ENCODE results near the gene JAKMIP2.

Gene JAKMIP2

DNA sequence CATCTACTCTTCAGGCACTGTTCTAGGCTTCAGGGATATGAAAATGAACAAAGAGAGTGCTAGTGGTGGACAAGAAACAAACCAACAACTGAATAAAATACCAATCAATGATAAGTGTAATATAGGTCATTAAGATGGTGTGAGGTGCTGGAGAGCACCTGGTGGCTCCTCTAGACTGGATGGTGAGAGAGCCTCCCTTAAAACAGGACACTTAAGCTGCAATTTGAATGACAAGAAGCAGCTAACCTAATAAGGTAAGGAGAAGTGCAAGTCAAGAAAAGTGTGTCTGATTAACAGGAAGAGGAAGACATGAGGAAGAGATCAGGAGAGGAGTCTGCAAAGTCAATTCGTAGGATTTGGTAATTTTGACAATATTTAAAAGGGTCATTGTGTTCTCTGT, 23.1 kb downstream of the JAKMIP2 start:
- DNase-seq (ENCODE audit: low read depth in 2 of 2), result no peak
- TF ChIP-seq, protein P1, sequence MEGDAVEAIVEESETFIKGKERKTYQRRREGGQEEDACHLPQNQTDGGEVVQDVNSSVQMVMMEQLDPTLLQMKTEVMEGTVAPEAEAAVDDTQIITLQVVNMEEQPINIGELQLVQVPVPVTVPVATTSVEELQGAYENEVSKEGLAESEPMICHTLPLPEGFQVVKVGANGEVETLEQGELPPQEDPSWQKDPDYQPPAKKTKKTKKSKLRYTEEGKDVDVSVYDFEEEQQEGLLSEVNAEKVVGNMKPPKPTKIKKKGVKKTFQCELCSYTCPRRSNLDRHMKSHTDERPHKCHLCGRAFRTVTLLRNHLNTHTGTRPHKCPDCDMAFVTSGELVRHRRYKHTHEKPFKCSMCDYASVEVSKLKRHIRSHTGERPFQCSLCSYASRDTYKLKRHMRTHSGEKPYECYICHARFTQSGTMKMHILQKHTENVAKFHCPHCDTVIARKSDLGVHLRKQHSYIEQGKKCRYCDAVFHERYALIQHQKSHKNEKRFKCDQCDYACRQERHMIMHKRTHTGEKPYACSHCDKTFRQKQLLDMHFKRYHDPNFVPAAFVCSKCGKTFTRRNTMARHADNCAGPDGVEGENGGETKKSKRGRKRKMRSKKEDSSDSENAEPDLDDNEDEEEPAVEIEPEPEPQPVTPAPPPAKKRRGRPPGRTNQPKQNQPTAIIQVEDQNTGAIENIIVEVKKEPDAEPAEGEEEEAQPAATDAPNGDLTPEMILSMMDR (IDR thresholded peaks at IDR 0.05; ENCODE audit: low read depth, low read length), result no peak
- H3K4me3 ChIP-seq (replicated peaks in 1 of 2; ENCODE audit: low read depth in 2 of 2, low read length in 2 of 2), result no peak overlapping the region

DNA sequence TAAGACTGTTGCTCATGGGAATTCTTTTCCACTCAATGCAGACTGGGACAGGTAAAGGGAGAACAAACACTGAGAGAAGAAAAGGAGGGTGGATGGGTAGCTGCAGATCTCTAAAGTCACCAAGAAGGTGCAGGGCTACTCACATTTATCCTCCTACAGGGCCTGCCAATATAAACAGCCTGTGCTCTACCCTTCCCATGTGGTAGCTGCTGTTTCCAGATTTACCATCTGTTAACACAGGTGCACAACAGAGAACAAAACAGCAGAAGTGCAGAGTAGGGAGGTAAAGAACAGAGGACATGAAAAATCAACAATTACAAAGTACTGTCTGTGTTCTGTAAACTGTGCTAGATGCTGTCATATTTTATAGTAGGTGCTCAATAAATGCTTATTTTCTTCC, 26.0 kb downstream of the JAKMIP2 start:
- no peak overlapping the region for H3K4me3 ChIP-seq (replicated peaks in 1 of 2; ENCODE audit: low read depth in 2 of 2, low read length in 2 of 2)
- TF ChIP-seq, protein P1 (IDR thresholded peaks at IDR 0.05; ENCODE audit: low read depth, low read length), result no peak
- DNase-seq (ENCODE audit: low read depth in 2 of 2), result no peak

DNA sequence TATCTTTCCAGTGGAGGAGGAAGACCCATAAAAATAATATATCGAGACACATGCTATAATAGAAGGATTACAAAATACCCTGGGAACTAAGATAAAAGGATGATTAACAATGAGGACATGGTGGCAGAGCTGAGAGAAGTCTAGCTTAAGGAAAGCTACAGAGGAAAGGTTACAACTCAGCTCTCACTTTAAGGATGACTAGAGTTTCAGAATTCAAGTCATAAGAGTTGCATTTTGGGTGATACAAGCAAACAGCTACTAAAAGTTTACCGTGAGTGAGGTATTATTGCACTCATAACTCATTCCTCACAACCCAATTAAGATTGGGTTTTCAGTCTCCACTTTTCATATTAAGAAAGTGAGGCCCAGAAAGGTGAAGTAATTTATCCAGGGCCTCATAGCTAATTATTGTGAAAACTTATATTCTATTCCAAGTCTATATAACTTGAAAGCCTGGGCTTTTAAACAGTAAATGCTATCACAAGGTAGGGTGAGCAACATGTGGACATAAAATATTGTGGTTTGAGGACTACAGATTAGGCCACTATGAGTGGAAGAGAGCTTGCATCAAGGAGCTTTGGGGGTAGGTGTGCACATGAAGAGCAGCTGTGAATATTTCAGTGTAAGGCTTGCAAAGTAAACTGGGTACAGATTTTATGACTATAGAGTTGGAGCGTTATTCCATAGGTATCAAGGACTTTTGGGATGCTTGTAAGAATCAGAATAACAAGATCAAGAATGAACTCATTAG, 28.0 kb downstream of the JAKMIP2 start:
- TF ChIP-seq, protein P1 (IDR thresholded peaks at IDR 0.05; ENCODE audit: low read depth, low read length), result no peak
- no peak for DNase-seq (ENCODE audit: low read depth in 2 of 2)
- H3K4me3 ChIP-seq (replicated peaks in 1 of 2; ENCODE audit: low read depth in 2 of 2, low read length in 2 of 2), result no peak overlapping the region

DNA sequence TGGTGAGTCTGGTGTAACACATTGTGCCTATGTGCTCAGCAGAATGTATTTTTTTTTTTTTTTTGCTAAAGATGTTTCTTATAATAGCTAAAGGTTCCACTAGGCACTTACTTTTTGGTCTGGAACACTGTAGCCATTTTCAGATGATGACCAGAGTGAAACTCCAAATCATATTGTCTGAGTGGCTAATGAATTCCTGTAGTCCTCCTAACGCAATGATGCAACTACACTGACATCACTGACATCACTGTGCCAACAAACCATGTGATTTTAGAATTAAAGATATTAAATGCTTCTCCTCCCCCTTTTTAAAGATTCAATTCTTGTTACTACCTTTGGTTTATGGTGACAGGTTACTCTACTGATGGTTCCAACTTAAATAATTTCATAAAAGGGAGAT, 28.8 kb downstream of the JAKMIP2 start:
- H3K4me3 ChIP-seq (replicated peaks in 1 of 2; ENCODE audit: low read depth in 2 of 2, low read length in 2 of 2), result no peak overlapping the region
- TF ChIP-seq, protein P1 (IDR thresholded peaks at IDR 0.05; ENCODE audit: low read depth, low read length), result no peak
- no peak for DNase-seq (ENCODE audit: low read depth in 2 of 2)

DNA sequence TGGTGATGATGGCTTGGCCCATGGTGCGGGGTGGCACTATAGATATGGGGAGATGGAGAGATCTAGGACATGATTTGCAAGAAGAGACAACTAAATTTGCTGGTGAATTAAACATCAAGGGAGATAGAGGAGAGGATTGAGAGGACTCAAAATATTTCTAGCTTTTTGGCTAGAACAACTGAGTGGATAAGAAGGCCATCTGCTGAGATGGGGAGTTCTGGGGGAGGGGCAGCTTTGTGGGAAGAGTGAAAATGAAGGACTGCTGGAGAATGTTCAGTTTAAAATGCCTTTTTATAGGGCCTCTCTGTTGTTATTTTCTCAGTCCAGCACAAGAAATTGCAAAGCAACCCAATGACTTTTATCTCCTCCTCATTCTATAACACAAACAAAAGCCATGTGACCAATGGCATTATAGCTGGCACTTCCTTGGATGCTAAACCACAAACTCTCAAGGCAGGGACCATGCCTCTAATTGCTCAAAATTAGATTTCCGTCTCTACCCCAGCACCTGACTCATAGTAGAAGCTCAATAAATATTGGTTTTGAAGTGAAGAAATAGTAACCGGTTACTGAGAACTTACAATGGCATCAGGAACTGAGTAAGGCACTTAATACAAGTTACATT, 29.8 kb downstream of the JAKMIP2 start:
- TF ChIP-seq, protein P1 (IDR thresholded peaks at IDR 0.05; ENCODE audit: low read depth, low read length), result no peak
- no peak overlapping the region for H3K4me3 ChIP-seq (replicated peaks in 1 of 2; ENCODE audit: low read depth in 2 of 2, low read length in 2 of 2)
- DNase-seq (ENCODE audit: low read depth in 2 of 2), result no peak

DNA sequence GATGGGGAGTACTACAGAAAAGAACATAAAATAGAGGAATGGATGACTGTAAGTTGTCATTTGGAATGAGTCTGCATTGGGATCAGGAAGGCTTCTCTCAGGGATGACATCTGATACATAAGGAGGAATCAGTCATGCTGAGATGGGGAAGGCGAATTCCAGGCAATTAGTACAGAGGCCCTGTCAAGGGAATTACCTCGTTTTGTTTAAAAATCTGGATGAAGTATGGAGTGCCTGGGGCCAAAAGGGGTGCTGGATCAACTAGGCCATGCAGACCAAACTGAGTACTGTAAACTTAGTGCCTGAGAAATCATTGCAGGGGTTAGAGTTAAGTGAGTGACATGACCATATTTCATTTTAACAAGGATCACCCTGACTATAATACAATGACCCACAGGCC, 30.5 kb downstream of the JAKMIP2 start:
- DNase-seq (ENCODE audit: low read depth in 2 of 2), result no peak
- no peak overlapping the region for H3K4me3 ChIP-seq (replicated peaks in 1 of 2; ENCODE audit: low read depth in 2 of 2, low read length in 2 of 2)

More for the DNA sequence above, 30.5 kb downstream of the JAKMIP2 start:
- TF ChIP-seq, protein P1 (IDR thresholded peaks at IDR 0.05; ENCODE audit: low read depth, low read length), result no peak

Data from cardiac fibroblast (primary cell).